HG03064 (cell line): ENCODE data around the gene CDH5.

ENCODE experiments used
- ATAC-seq: cut with Tn5 transposase; IDR thresholded peaks from one replicate; pipeline ENCODE4 v1.9.1; 2021; ENCODE audit warnings: low read depth; ENCODE audit not compliant: unreplicated experiment

CDH5 gene

GRCh38 chr16:66389256-66390176 is 23.0 kb downstream of the CDH5 start:
- ATAC-seq, result no peak

- ATAC-seq, result no peak
Observed at GRCh38 chr16:66390346-66391108, 24.0 kb downstream of the CDH5 start.

- ATAC-seq, result no peak
Observed at GRCh38 chr16:66391726-66392670, 25.5 kb downstream of the CDH5 start.

GRCh38 chr16:66395806-66396555 is 29.5 kb downstream of the CDH5 start:
- ATAC-seq, result no peak

- ATAC-seq, result no peak
Observed at GRCh38 chr16:66397736-66398433, 31.4 kb downstream of the CDH5 start.

GRCh38 chr16:66399031-66399430 is 32.5 kb downstream of the CDH5 start:
- no peak for ATAC-seq

- ATAC-seq, result no peak
Observed at GRCh38 chr16:66399930-66400329, 33.4 kb downstream of the CDH5 start.

- ATAC-seq, result no peak
Observed at GRCh38 chr16:66400503-66401380, 34.3 kb downstream of the CDH5 start.

GRCh38 chr16:66401610-66402009 is 35.1 kb downstream of the CDH5 start:
- ATAC-seq, result no peak

- no peak for ATAC-seq
Observed at GRCh38 chr16:66402166-66402565, 35.7 kb downstream of the CDH5 start.

- ATAC-seq, result no peak
Observed at GRCh38 chr16:66402591-66403230, 36.2 kb downstream of the CDH5 start.

GRCh38 chr16:66403531-66404145 is 37.1 kb downstream of the CDH5 start:
- no peak for ATAC-seq

GRCh38 chr16:66405057-66405783 is 38.7 kb downstream of the CDH5 start:
- no peak for ATAC-seq

- ATAC-seq, result peak; percentile 84
Observed at GRCh38 chr16:66406534-66407221, 40.2 kb downstream of the CDH5 start.

- ATAC-seq, result no peak
Observed at GRCh38 chr16:66408163-66409048, 41.9 kb downstream of the CDH5 start.
